Measurements from ENCODE around the gene SSH2.

SSH2 gene

DNA sequence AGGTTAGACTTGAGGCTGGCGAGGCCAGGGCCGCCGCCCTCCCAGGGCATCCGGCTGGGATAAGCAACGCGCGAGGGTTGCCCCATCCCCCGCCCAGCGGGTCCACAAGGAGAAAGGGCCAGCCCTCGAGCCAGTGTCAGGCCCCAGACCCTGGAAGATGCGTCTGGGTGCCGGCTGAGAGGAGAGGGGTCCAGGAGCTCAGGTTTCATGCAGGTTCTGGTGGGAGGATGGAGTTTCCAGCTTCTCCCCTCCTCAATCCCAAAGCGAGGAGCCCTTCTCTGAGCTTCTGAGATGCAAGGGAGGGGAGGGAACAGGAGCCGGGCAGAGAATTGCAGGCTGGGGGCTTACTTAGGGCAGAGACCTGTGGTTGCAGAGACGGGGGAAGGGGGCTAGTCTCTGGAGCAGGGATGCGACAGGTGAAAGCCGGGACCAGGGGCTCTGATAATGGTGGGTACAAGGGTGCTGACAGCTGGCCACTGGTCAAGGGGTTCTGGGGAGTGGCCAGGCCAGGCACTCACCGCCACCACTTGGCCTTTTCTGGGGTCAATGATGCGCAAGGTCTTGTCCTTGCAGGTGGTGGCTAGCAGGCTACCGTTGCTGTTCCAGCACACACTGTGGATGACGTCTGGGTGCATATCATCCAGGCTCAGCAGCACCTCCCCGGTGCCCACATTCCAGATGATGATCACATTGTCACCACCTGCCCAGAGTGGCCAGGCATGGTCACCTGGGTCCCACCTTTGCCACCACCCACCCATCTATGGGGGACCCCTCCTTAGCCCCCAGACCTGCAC lies 311.6 kb downstream of the SSH2 start:
- no peak for DNase-seq

DNA sequence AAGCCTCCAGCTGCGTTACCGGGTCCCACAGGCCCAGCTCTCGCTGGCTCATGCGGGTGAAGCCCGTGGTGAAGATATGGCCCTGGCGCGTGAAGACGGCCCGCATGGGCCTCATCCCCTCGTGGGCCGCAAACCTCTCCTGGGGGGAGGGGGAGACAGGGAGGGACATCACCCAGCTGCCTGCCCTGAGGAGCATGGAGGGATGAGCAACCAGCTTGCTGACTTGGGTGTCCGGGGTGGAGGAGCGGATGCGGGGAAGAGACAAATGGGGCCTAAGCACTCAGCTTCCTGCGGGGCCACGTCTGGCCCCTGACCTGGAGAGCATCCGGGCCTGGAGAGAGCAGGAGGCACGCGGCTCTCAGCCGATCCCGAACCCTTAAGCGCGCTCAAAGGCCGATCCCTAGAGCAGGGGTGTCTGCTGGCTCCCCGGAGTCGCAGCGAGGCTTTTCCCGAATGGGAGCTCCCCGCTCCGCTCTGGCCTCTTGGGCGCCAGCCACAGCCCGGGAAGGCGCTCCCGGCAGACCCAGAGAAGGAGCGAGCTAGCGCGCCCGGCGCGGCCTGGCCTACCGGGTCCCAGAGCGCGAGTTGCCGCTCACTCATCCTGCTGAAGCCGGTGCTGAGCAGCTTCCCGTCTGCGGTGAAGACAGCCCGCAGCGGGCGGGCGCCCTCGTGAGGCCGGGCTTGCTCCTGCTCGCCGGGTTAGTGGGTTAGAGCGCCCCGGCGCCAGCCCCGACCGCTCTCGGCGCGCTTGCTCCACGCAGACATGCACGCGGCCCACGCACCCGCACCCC lies 312.4 kb downstream of the SSH2 start:
- peak; percentile 81 for DNase-seq

DNA sequence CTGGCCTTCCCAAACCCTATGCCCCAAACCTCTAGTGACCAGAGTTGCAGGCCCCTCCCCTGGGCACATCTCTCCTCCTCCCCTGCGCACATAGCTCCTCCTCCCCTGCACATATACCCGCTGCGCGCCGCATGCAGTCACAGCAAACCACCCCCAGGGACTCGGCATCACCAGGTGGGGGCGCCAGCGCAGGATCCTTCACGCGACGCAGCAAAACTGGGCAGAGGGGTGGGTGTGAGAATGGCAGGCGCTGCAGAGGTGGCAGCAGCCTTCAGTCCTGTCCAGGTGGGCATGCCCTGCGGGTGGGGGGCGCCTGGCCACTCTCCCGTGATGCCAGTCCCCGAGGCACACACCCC lies 312.9 kb downstream of the SSH2 start:
- DNase-seq = peak; percentile 86

DNA sequence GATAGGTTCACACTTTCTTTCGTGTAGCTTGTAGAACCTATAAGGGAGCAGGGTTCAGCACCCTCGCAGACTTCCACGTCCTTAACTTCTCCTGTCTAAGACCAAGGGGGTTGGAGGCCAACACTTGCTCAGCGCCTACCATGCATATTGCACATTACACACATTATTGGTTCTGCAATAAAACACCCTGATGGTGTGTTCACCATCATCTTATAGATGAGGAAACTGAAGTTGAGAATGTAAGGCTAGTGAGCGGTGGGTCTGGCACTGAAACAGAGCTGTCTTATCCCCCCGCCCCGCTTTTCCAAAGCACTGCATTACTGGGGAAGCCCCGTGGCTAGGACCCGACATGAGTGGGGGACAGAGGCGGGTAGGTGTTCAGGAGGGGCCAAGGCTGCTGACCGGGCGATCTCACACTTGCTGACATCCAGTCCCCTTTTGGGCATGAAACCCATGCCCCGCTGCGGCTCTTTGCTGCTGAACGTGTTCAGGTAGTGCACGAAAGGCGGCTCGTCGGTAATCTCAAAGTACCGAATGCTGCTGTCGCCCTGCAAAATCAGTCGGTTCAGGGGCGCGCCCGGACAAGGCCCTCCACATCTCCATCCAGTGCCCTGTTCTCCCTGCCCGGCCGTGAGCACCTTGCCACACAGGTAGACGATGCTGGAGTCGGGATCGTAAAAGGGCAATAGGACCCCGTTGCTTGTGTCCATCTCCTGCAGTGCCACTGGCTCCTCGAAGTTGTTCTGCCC lies 313.6 kb downstream of the SSH2 start:
- DNase-seq = no peak

DNA sequence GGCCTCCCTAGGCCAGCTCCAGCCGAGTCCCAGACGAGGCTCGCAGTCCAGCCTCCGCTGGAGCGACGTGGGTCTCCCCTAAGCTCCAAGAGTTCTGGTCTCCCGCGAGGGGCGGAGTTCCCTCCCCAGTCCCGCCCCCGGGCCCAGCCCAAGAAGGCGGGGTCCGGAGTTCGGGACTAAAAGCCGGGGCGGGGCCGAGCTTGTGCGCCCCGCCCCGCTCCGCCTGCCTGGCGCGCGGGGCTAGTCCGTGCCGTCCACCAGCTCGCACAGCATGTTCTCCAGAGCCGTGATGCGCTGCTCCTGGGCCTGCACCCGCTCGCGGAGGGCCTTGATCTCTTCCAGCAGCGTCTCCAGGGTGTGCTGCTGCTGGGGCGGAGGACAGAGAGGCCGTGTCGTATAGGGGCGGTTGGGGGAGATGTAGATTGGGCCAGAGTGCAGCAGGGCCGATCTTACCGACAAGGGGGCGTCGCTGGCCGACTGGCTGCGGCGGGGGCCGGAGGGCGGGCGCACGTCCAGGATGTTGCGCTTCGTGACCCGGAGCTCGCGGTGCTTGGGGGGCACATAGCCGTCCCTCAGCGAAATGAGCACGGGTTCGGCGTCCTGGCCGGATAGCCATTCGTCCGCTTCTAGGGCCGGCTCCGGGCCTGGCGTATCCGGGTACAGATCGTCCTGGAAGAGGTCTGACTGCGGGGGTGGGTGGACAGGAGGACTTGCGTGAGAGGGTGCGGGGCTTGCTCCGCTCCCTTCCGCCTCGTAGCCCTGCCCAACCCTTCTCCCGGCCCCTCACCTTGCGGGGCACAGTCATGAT lies 314.3 kb downstream of the SSH2 start:
- no peak for DNase-seq

DNA sequence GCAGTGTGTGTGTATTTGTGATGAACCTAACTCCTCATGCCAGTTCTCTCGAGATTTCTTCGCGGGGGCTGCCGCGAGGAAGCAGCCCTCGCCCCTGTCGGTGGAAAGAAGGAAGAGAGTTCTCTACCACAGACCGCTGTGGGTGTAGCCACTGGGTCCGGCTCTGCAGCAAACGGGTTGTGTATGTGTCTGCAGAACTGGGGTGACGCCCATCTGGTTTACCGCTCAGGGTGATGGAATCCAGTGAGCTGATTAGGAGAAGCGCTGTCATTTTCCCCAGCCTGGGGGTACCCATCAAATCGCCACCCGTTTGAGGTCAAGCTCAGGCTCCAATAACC lies 315.0 kb downstream of the SSH2 start:
- DNase-seq = no peak

DNA sequence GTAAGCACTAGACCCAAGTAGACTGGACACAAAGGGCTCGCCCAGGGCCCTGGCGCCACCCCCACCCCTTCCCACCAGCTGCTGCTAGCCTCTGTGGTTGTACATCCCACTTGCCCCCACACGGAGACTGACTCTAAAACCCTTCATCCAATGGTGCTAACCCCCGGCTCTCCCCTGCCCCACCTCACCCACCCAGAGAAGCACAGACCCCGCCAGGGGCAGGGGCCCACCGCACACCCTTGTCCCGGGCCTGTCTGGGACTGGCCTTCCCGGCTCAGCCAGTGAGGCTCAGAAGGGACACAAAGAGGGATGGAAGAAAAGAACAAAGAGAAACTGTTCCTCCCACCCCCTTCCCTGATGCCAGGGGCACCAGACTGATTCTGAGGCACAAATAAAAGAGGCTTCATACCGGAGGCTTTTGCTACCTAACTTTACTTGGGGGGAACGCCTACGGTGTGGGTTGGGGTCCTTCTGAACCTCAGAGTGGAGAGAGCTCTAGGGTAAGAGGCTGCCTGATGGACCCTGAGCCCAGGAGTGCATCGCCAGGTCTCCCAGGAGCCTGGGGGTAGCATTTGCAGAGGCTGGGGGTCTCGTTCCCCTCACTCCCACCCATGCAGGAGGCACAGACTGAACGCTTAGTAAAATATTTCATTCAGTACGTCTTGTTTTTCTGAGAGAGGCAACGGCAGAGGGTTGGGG lies 315.5 kb downstream of the SSH2 start:
- no peak for DNase-seq

DNA sequence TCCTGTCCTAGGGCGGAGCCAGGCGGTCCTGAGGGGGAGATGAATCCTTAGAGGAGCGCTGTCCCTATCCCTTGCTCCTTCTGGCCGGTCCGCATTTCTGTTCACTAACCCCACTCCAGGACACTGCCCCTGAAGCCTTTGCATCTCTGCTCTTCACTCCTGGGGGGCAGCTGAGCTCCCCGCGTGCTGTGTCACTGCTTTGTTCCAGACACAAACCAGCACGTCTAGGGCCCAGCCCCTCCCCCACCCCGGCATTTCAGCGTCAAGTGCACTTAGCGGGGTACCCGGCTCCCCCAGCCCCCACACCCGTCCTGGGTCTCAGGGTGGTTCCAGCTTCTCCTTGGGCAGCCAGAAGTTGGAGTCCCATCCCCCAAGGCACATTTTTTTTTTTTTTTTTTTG lies 316.2 kb downstream of the SSH2 start:
- no peak for DNase-seq

DNA sequence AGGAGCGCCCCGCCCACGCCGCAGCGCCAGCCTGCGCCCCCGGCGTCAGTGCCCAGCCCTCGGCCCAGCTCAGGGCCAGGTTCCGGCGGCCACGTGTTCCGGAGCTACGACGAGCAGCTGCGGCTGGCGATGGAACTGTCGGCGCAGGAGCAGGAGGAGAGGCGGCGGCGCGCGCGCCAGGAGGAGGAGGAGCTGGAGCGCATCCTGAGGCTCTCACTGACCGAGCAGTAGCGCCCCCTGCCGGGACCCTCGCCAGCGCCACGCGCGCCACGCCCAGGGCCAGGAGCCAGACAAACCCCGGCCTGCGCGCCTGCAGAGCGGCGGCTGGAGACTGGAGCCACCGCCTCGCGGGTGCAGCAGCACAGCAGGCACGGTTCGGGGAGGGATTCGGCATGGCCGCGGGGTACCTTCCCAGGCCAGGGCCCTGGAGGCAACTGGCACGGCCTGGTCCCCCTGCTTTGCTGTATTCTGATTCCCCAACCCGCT lies 316.6 kb downstream of the SSH2 start:
- DNase-seq = no peak

DNA sequence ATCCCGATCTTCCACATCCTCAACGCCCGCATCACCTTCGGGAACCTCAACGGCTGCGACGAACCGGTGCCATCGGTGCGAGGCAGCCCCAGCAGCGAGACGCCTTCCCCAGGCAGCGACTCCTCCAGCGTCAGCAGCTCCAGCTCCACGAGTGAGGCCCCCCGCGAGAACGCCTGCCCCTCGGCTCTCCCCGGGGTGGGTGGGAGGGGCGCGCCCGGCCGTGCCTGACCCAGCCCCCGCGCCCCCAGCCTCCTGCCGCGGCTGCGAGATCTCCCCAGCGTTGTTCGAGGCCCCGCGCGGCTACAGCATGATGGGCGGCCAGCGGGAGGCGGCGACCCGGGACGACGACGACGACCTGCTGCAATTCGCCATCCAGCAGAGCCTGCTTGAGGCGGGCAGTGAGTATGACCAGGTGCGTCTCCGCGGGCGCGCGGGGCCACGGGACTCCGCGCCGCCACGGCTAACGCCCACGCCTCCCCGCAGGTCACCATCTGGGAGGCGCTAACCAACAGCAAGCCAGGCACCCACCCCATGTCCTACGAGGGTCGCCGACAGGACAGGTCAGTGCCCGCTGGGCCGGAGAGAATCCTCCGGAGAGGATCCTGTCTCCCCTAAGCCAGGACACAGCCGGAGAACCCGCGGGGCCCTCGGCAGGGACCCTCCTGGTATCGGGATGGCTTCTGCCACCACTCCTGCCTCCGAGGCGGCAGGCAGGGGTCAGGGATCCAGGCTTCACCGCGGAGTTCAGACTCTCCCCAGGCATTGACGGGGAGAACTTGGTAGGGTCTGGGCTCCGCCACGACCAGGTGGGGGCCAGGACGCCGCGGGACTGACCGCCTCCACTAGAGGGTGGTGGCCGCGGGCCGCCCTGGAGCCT lies 317.4 kb downstream of the SSH2 start:
- DNase-seq = no peak

DNA sequence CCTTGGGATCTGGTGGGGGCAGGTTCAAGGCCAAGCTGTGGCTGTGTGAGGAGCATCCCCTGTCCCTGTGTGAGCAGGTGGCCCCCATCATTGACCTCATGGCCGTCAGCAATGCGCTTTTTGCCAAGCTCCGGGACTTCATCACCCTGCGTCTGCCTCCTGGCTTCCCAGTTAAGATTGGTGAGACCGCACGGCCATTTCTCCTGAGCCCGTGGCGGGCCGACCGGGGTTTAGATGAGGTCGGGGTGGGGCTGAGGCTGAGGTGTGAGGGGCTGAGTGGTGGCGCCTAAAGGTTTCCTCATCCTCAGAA lies 318.0 kb downstream of the SSH2 start:
- DNase-seq = no peak

DNA sequence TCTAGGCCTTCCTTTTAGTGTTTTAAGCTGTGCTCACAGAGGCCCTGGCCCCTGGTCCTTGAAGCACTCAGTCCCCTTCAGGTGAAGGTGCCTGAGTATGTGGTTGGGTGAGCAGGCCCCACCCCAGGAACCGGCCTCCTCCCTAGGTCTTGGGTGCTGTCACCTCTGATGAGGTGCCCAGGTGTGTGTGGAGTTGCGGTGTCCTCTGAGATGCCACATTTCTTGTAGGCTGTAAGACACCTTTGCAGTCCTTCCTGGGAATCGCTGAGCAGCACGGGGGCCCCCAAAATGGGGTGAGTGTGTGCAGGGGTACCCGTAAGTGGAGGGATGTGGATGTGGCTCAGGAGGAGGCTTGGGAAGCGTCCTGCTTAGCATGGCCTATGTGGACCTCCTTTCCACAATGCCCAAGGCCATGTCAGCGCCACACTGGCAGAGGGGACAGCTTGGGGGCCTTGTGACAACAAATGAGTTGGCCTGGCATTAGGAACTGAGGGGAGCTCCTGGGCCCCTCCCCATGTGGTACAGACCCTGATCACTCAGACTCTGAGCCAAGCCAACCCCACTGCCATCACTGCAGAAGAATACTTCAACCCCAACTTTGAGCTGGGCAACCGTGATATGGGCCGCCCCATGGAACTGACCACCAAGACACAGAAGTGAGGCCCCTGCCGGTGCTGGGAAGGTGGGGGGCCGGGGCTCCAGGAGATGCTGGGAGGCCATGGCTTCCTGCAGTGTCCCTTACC lies 318.5 kb downstream of the SSH2 start:
- DNase-seq = no peak

DNA sequence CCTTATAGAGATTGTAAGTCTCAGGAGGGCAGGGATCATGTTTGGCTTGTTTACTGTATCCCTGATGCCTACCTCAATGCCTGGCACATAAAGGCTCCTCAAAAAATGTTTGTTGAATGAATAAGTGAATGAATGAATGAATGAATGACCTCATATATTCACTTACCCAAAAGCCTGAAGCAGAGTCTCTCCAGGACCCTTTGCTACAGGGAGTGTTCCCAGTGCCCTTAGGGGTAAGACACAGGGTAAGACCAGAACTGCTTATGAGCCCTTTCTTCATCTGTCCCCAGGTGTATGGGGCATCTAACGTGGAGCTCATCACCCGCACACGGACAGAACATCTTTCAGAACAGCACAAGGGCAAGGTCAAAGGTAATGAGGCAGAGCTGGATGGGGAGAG lies 319.6 kb downstream of the SSH2 start:
- no peak for DNase-seq

DNA sequence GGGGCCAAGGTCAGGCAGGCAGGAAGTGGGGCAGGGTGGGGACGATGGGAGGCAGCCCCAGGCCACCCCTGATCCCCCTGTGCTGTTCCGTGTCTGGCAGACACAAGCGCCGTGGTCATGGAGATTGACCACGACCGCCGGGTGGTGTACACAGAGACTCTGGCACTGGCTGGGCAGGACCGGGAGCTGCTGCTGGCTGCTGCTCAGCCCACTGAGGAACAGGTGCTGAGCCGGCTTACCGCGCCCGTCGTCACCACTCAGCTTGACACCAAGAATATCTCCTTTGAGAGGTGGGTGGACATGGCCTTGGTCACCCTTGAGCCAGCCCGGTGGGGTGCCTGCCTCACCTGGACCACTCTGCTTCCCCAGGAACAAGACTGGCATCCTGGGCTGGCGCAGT lies 321.0 kb downstream of the SSH2 start:
- no peak for DNase-seq

DNA sequence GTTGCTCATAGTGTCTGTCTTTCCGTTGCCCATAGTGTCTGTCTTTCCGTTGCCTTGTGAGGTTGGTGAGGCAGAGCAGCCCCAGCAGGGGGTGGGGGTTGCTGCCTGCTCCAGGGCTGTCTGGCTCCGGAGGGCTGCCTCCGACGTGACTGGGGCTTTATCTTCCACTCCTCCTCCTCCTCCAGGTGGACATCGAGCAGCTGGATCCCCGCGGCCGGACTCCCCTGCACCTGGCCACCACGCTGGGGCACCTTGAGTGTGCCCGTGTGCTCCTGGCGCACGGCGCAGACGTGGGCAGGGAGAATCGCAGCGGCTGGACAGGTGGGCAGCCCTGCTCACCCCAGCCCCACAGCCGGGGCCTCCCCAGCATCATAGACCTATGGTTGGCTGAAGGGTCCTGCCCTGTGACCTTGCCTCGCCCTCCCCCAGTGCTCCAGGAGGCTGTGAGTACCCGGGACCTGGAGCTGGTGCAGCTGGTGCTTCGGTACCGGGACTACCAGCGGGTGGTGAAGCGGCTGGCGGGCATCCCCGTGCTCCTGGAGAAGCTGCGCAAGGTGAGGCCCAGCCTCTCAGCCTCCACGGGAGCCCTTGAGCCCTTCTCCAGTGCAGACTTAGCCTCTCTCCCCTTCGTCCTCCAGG lies 322.4 kb downstream of the SSH2 start:
- no peak for DNase-seq

DNA sequence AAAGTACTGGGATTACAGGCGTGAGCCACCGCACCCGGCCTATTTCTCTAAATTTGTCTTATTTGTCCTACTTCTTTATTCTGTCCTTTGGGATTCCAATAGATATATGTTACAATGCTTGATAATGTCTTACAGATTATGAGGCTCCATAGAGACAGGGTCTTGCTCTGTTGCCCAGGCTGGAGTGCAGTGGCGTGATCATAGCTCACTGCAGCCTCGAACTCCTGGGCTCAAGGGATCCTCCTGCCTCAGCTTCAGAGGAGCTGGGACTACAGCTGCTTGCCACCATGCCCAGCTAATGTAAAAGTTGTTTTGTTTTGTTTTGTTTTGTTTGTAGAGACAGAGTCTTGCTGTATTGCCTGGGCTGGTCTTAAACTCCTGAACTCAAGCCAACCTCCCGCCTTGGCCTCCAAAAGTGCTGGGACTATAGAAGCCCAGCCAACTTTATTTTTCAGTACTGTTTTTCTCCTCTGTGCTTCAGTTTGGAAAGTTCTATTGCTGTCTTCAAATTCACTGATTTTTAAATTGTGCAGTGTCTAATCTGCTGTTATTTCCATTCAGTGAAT lies 326.8 kb downstream of the SSH2 start:
- DNase-seq = no peak

DNA sequence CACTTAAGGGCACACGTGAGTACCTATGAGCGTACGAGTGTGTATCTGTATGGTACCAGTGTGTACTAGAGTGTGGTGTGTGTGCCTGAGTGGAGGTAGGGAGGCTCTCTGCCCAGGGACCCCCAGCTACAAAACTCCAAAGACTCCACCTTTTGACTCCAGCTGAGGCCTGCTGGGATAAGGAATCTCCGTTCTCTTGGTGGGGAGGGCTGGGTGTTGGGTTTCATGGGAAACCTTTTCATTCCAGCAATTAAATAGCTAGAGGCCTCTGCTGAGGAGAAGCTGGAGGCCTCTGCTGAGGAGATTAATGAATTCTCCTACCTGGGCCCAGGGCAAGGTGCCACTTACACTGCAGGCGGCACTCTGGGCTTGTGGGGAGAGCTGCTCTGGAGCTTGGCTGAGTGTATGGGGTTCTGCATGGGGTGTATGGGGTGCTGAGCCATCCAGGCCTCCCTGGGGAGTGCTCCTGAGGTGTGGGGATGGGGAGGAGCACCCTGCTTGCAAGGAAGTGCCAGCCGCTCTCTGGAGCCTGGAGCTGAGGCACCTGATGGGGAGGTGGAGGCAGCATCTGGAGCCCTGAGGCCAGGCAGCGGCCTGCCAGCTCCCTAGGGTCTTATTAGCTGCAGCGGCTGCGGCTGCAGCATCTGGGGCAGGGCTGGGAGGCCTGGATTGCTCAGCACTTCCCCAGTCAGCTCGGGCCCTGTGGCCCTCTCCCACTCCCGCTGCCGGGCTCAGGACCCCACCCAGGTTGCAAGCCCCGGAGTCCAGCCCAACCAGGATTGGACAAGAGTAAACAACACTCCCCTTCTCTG lies 332.5 kb downstream of the SSH2 start:
- no peak for DNase-seq

DNA sequence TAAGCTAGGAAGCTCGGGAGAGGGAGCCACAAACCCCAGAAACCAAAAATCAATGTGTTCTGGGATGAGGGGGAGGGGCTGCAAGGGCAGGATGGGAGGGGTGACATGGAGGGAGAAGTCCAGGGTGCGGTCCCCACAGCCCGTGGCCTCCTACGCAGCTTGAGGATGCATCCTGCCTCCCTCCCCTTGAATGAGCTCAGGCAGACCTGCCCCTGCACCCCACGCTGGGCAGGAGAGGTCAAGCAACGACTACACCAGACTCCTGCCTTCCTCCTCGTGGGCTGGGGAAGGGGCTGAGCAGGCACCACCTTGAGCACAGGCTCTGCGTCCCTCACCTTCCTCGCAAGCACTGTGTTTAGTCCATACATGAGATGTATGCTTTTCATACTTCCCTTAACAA lies 333.2 kb downstream of the SSH2 start:
- DNase-seq = no peak
